Peyer's patch (tissue), 4 donors: Measurements from ENCODE around the gene LRP6.

Experiments used
- CTCF ChIP-seq, 6 experiments: fragments of 450-650 bp in 4 of 6; fragments of 200-600 bp in 2 of 6; sonication (generic) in 1 of 6; IDR thresholded peaks; one replicate each; pipeline ENCODE4 v1.5.1; 2017 to 2019; ENCODE audit warnings: antibody characterized with exemption in 6 of 6, mild to moderate bottlenecking in 3 of 6, moderate library complexity in 1 of 6
- POLR2A ChIP-seq, 2 donors: fragments of 450-650 bp; IDR thresholded peaks; one replicate each; pipeline ENCODE4 v1.5.1; 2017; ENCODE audit warnings: antibody characterized with exemption in 2 of 2, mild to moderate bottlenecking in 2 of 2, moderate library complexity in 2 of 2

- TF ChIP-seq CTCF (IDR thresholded peaks at IDR 0.05) (no peak), POLR2A (IDR thresholded peaks at IDR 0.05) (no peak)
Measured at GRCh38 chr12:12126551-12126950, 140.3 kb downstream of the LRP6 start.
